HUES6 (cell line): Measurements from ENCODE around the gene EBF3.

Source experiments
- H3K27ac ChIP-seq: 2 replicates; pipeline ENCODE4 v1.7.0; 2013; ENCODE audit warnings: low read depth, mild to moderate bottlenecking, low read length, inconsistent platforms
- H3K27me3 ChIP-seq: 2 replicates; pipeline ENCODE4 v1.6.1; 2013; ENCODE audit warnings: low read length; ENCODE audit not compliant: control insufficient read depth, insufficient read depth
- H3K36me3 ChIP-seq: 2 replicates; pipeline ENCODE4 v1.6.1; 2013; ENCODE audit warnings: low read length; ENCODE audit not compliant: control insufficient read depth, insufficient read depth
- H3K4me1 ChIP-seq: 2 replicates; pipeline ENCODE4 v1.6.1; 2013; ENCODE audit warnings: low read length; ENCODE audit not compliant: control insufficient read depth, insufficient read depth
- H3K4me3 ChIP-seq: 2 replicates; pipeline ENCODE4 v1.5.1; 2013; ENCODE audit warnings: low read depth, low read length
- H3K9ac ChIP-seq: one replicate; pipeline ENCODE4 v1.6.1; 2013; ENCODE audit warnings: mild to moderate bottlenecking, low read length
- H3K9me3 ChIP-seq: 2 replicates; pipeline ENCODE4 v1.6.1; 2013; ENCODE audit warnings: low read depth, low read length; ENCODE audit not compliant: control insufficient read depth, insufficient read depth

The EBF3 gene

DNA sequence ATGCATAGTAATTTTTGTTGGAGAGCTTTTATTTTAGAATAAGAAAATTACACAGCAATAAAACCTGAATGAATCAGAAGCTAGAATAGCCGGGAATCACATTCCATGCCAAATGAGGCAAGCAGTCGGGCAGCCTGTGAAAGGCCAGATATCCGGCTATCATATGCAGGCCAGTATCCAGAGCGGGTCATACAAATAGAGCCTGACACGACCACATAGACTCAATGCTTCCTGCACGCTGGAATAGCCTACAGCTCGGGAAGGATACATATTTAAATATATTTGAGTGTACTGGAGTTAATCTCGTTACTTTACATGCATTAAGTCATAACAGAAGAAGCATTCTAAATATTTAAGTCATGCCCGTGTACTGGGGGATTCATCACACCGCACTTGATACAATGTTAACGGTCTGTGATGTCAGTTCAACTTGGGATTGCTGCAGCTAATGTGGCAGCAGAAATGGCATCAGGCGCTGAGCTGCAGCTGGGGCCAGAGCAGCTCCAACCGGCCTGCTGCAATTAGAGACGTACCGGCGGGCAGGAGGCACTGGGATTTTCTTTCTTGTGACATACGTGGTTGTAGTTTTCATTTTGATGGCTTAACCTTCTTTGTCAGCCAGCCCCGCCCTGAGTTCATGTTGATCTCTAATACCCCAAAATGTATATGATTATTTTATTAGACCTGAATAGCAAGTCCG lies 112.0 kb downstream of the EBF3 start:
- Histone ChIP-seq H3K9ac (no peak overlapping the region), H3K9me3 (peaks cover 7% of the 10 kb centered on the region), H3K27ac (no peak overlapping the region), H3K36me3 (no peaks in the 10 kb centered on the region), H3K4me1 (no peaks in the 10 kb centered on the region), H3K27me3 (no peaks in the 10 kb centered on the region), H3K4me3 (no peak overlapping the region)

- Histone ChIP-seq H3K27ac (no peak overlapping the region), H3K4me1 (no peaks in the 10 kb centered on the region), H3K36me3 (no peaks in the 10 kb centered on the region), H3K9ac (no peak overlapping the region), H3K9me3 (no peaks in the 10 kb centered on the region), H3K27me3 (no peaks in the 10 kb centered on the region), H3K4me3 (no peak overlapping the region)
These were observed 113.3 kb downstream of the EBF3 start for GRCh38 chr10:129850790-129851189.

DNA sequence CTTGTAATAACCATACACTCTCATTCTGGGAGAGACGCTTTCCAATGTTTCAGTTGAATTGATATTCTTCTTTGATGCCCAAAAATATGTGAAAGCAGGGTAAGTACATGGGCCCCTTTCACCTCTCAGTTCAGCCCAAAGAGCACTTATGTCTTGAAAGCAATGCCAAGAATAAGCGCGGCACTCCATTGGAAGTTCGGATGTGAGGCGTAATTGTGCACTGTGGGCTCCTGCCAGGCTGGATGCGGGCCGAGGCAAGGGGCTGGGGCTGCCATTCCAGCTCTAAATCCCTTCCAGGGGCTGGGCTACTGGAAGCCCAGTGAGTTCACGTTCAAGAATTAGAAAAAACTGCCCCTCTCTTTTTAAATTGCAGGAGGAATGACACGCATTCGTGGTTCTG lies 113.8 kb downstream of the EBF3 start:
- no peaks in the 10 kb centered on the region for H3K36me3 ChIP-seq
- H3K27me3 ChIP-seq = no peaks in the 10 kb centered on the region
- peaks cover 2% of the 10 kb centered on the region; the same call in 1 of the 2 replicates for H3K4me1 ChIP-seq
- H3K9ac ChIP-seq = no peak overlapping the region
- H3K4me3 ChIP-seq = no peak overlapping the region
- H3K27ac ChIP-seq = no peak overlapping the region
- no peaks in the 10 kb centered on the region for H3K9me3 ChIP-seq

DNA sequence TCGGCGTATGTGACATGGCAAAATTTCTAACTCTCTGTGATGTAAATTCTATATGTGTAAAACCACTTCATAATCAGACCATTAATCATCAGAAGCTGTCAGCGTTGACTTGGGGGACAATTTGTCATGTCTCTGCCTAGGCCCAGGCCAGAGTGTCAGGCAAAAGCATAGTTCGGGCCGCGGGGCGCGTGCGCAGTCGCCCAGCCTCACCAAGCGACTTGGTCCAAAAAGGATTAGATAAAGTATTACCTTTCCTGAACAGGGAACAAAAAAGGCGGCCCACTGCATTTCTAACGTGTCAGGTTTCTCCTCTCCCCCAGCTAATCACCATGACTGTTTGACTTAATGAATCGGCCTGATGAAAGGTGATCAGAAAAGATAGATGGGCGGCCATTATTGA lies 114.2 kb downstream of the EBF3 start:
- no peaks in the 10 kb centered on the region for H3K27me3 ChIP-seq
- no peak overlapping the region for H3K4me3 ChIP-seq
- H3K9ac ChIP-seq = no peak overlapping the region
- no peak overlapping the region for H3K27ac ChIP-seq
- no peaks in the 10 kb centered on the region for H3K9me3 ChIP-seq
- peaks cover 6% of the 10 kb centered on the region; the same call in 1 of the 2 replicates for H3K4me1 ChIP-seq
- no peaks in the 10 kb centered on the region for H3K36me3 ChIP-seq

- no peak overlapping the region for H3K4me3 ChIP-seq
- no peak overlapping the region for H3K27ac ChIP-seq
- H3K27me3 ChIP-seq = no peaks in the 10 kb centered on the region
- H3K4me1 ChIP-seq = peaks cover 6% of the 10 kb centered on the region; the same call in 1 of the 2 replicates
- H3K9me3 ChIP-seq = no peaks in the 10 kb centered on the region
- no peaks in the 10 kb centered on the region for H3K36me3 ChIP-seq
- no peak overlapping the region for H3K9ac ChIP-seq
These were observed 114.7 kb downstream of the EBF3 start for GRCh38 chr10:129849452-129849750.

DNA sequence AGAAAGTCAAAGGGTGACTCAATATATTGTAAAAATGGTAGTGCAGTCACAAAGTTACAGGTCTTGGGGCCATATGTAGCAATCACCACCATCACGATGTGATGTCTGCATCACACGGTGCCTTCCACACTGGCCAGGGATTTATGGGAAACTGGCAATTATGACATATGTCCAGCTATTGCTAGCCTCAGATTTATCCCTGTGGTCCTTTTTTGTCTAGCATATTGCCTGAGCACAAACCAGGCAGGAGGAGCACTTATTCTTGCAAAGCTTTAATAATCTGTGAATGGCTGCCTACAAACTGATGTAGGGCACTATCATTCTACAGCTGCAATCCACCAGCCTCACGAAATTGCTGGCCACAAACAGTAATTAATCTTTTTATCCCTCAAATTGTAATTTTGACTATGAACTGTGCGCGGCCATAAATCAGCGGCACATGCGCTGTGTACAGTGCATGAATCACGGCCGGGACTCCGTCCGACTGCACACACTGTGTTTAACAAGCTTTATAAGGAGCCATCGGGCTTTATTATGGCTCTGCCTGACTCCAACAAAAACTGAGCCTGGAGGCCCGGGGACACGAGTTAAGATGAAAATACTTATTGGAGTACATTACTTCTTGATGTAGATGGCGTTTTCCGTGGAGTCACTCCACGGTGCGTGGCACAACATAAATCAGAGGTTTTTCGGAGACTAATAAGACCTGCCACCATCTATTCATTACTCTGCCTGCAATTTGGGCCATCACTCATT lies 115.2 kb downstream of the EBF3 start:
- H3K27me3 ChIP-seq = no peaks in the 10 kb centered on the region
- peaks cover 6% of the 10 kb centered on the region; the same call in 1 of the 2 replicates for H3K4me1 ChIP-seq
- H3K9me3 ChIP-seq = no peaks in the 10 kb centered on the region
- H3K27ac ChIP-seq = no peak overlapping the region
- H3K4me3 ChIP-seq = no peak overlapping the region
- no peaks in the 10 kb centered on the region for H3K36me3 ChIP-seq
- H3K9ac ChIP-seq = no peak overlapping the region

GRCh38 chr10:129847741-129848483 lies 116.2 kb downstream of the EBF3 start:
- H3K27me3 ChIP-seq = no peaks in the 10 kb centered on the region
- H3K4me1 ChIP-seq = peaks cover 6% of the 10 kb centered on the region; the same call in 1 of the 2 replicates
- no peaks in the 10 kb centered on the region for H3K9me3 ChIP-seq
- no peak overlapping the region for H3K27ac ChIP-seq
- H3K9ac ChIP-seq = no peak overlapping the region
- no peaks in the 10 kb centered on the region for H3K36me3 ChIP-seq
- H3K4me3 ChIP-seq = no peak overlapping the region

- H3K27ac ChIP-seq = no peak overlapping the region
- H3K4me3 ChIP-seq = no peak overlapping the region
- H3K36me3 ChIP-seq = no peaks in the 10 kb centered on the region
- H3K4me1 ChIP-seq = peaks cover 6% of the 10 kb centered on the region; the same call in 1 of the 2 replicates
- no peaks in the 10 kb centered on the region for H3K27me3 ChIP-seq
- no peak overlapping the region for H3K9ac ChIP-seq
- no peaks in the 10 kb centered on the region for H3K9me3 ChIP-seq
These were observed 117.1 kb downstream of the EBF3 start for GRCh38 chr10:129846991-129847391.

GRCh38 chr10:129845111-129845753 lies 118.8 kb downstream of the EBF3 start:
- no peaks in the 10 kb centered on the region for H3K36me3 ChIP-seq

GRCh38 chr10:129844216-129844766 lies 119.8 kb downstream of the EBF3 start:
- no peak overlapping the region for H3K27ac ChIP-seq
- H3K27me3 ChIP-seq = no peaks in the 10 kb centered on the region
- H3K4me3 ChIP-seq = no peak overlapping the region
- peaks cover 6% of the 10 kb centered on the region; the same call in 1 of the 2 replicates for H3K4me1 ChIP-seq
- H3K9me3 ChIP-seq = no peaks in the 10 kb centered on the region
- H3K9ac ChIP-seq = no peak overlapping the region
- no peaks in the 10 kb centered on the region for H3K36me3 ChIP-seq

More at GRCh38 chr10:129845111-129845753, 118.8 kb downstream of the EBF3 start:
- Histone ChIP-seq H3K27ac (no peak overlapping the region), H3K27me3 (no peaks in the 10 kb centered on the region), H3K9me3 (no peaks in the 10 kb centered on the region), H3K4me1 (peaks cover 6% of the 10 kb centered on the region; the same call in 1 of the 2 replicates), H3K4me3 (no peak overlapping the region), H3K9ac (no peak overlapping the region)
